NCI-H774 (cell line): Measurements from ENCODE around the gene ZFP91.
"Not testable (repeated sequence)": the region's sequence is repeated elsewhere in the genome, so short reads cannot be mapped to it uniquely, and the experiment has no call there.

Experiments
- DNase-seq: peaks from one replicate; lab custom pipeline; 2025; lab: John Stamatoyannopoulos, UW

ZFP91 gene

GRCh38 chr11:58578635-58579191, at the start of gene ZFP91:
Gene ZFP91, plus strand, starts transcription at chr11:58579063. Its CDS starts 219 bp downstream, at chr11:58579282.
- peak; percentile 96 for DNase-seq

GRCh38 chr11:58530236-58530635, 48.6 kb upstream of the ZFP91 start:
- DNase-seq, result no peak

GRCh38 chr11:58531865-58532341, 47.0 kb upstream of the ZFP91 start:
- no peak for DNase-seq

GRCh38 chr11:58546841-58547240, 32.0 kb upstream of the ZFP91 start:
- no peak for DNase-seq

- no peak for DNase-seq
These were observed 29.2 kb upstream of the ZFP91 start for GRCh38 chr11:58549644-58550043.

GRCh38 chr11:58560842-58561241, 18.0 kb upstream of the ZFP91 start:
- no peak for DNase-seq

- DNase-seq, result no peak
These were observed 17.3 kb upstream of the ZFP91 start for GRCh38 chr11:58561394-58562098.

- no peak for DNase-seq
These were observed 16.5 kb upstream of the ZFP91 start for GRCh38 chr11:58562375-58562800.

- no peak for DNase-seq
These were observed 14.6 kb upstream of the ZFP91 start for GRCh38 chr11:58564231-58564630.

GRCh38 chr11:58567889-58568512, 10.9 kb upstream of the ZFP91 start:
- DNase-seq, result peak; percentile 6

- not testable (repeated sequence) for DNase-seq
These were observed 6.0 kb upstream of the ZFP91 start for GRCh38 chr11:58572906-58573305.

GRCh38 chr11:58573451-58574104, 5.3 kb upstream of the ZFP91 start:
- no peak for DNase-seq

GRCh38 chr11:58574881-58575280, 4.0 kb upstream of the ZFP91 start:
- DNase-seq, result no peak

- DNase-seq, result no peak
These were observed 3.4 kb upstream of the ZFP91 start, which contains the start of gene LPXN for GRCh38 chr11:58575377-58576020. Gene LPXN, minus strand, starts transcription at chr11:58575856. Its CDS starts 84 bp downstream, at chr11:58575772.

- no peak for DNase-seq
These were observed 1.9 kb upstream of the ZFP91 start for GRCh38 chr11:58576887-58577471.

GRCh38 chr11:58577555-58578135, 1.2 kb upstream of the ZFP91 start:
- no peak for DNase-seq

- DNase-seq, result peak; percentile 93
These were observed 678 bp upstream of the ZFP91 start for GRCh38 chr11:58578136-58578634.

- peak; percentile 73 for DNase-seq
These were observed 598 bp downstream of the ZFP91 start for GRCh38 chr11:58579192-58580129.

- no peak for DNase-seq
These were observed 1.4 kb downstream of the ZFP91 start for GRCh38 chr11:58580311-58580710.

- DNase-seq, result no peak
These were observed 3.6 kb downstream of the ZFP91 start for GRCh38 chr11:58582437-58582836.
